HEK293 (cell line): ENCODE measurements around the gene MADD.

Experiments used
- AEBP2 ChIP-seq: fragments of 450-650 bp; formaldehyde crosslinking; IDR thresholded peaks from 2 replicates; pipeline ENCODE4 v1.5.1; 2016; ENCODE audit warnings: missing biosample characterization, missing genetic modification characterization, borderline replicate concordance
- HIC1 ChIP-seq: fragments of 450-650 bp; formaldehyde crosslinking; IDR thresholded peaks from 2 replicates; pipeline ENCODE4 v1.5.1; 2016; ENCODE audit warnings: missing biosample characterization, missing genetic modification characterization
- HOXA7 ChIP-seq: sonication (generic); formaldehyde crosslinking; IDR thresholded peaks from 2 replicates; pipeline ENCODE4 v1.8.1; 2022; ENCODE audit warnings: missing genetic modification reagents, borderline replicate concordance
- HOXC10 ChIP-seq: sonication (generic); formaldehyde crosslinking; IDR thresholded peaks from 2 replicates; pipeline ENCODE4 v1.8.1; 2023; ENCODE audit warnings: mild to moderate bottlenecking, missing genetic modification reagents
- MYNN ChIP-seq: fragments of 450-650 bp; formaldehyde crosslinking; IDR thresholded peaks from 2 replicates; pipeline ENCODE4 v1.5.1; 2016; ENCODE audit warnings: missing biosample characterization, missing genetic modification characterization, borderline replicate concordance
- PRDM1 ChIP-seq: fragments of 450-650 bp; formaldehyde crosslinking; IDR thresholded peaks from 2 replicates; pipeline ENCODE4; 2016; ENCODE audit warnings: missing biosample characterization, missing genetic modification characterization
- SCRT2 ChIP-seq: fragments of 450-650 bp; formaldehyde crosslinking; IDR thresholded peaks from 2 replicates; pipeline ENCODE4 v1.5.1; 2016; ENCODE audit warnings: missing biosample characterization, missing genetic modification characterization
- ZBTB26 ChIP-seq: fragments of 450-650 bp; formaldehyde crosslinking; optimal IDR thresholded peaks from 2 replicates; pipeline ENCODE3; 2016; ENCODE audit warnings: missing biosample characterization, mild to moderate bottlenecking, missing genetic modification characterization
- ZNF148 ChIP-seq: fragments of 450-650 bp; formaldehyde crosslinking; IDR thresholded peaks from 2 replicates; pipeline ENCODE4 v1.5.0; 2017; ENCODE audit warnings: missing biosample characterization, missing genetic modification characterization, borderline replicate concordance
- ZNF16 ChIP-seq: fragments of 450-650 bp; formaldehyde crosslinking; IDR thresholded peaks from 2 replicates; pipeline ENCODE4 v1.5.1; 2016; ENCODE audit warnings: low read depth, missing biosample characterization, missing genetic modification characterization
- ZNF19 ChIP-seq: fragments of 450-650 bp; formaldehyde crosslinking; IDR thresholded peaks from 2 replicates; pipeline ENCODE4; 2016; ENCODE audit warnings: missing biosample characterization, missing genetic modification characterization, low read depth
- ZNF221 ChIP-seq: fragments of 450-650 bp; formaldehyde crosslinking; IDR thresholded peaks from 2 replicates; pipeline ENCODE4 v1.5.1; 2017; ENCODE audit warnings: missing biosample characterization, missing genetic modification characterization, borderline replicate concordance
- ZNF280C ChIP-seq: fragments of 450-650 bp; formaldehyde crosslinking; IDR thresholded peaks from 2 replicates; pipeline ENCODE4 v1.5.1; 2016; ENCODE audit warnings: missing biosample characterization, missing genetic modification characterization
- ZNF292 ChIP-seq: fragments of 450-650 bp; formaldehyde crosslinking; IDR thresholded peaks from 2 replicates; pipeline ENCODE4 v1.5.1; 2016; ENCODE audit warnings: low read depth, missing biosample characterization, missing genetic modification characterization, borderline replicate concordance
- ZNF404 ChIP-seq: fragments of 450-650 bp; formaldehyde crosslinking; IDR thresholded peaks from 2 replicates; pipeline ENCODE4 v1.5.1; 2017; ENCODE audit warnings: missing biosample characterization, missing genetic modification characterization
- ZNF416 ChIP-seq: fragments of 450-650 bp; formaldehyde crosslinking; IDR thresholded peaks from 2 replicates; pipeline ENCODE4 v1.5.1; 2016; ENCODE audit warnings: missing biosample characterization, missing genetic modification characterization
- ZNF449 ChIP-seq: fragments of 450-650 bp; formaldehyde crosslinking; IDR thresholded peaks from 2 replicates; pipeline ENCODE4 v1.5.1; 2017; ENCODE audit warnings: missing biosample characterization, mild to moderate bottlenecking, missing genetic modification characterization, moderate library complexity
- ZNF544 ChIP-seq: fragments of 450-650 bp; formaldehyde crosslinking; IDR thresholded peaks from 2 replicates; pipeline ENCODE4 v1.5.0; 2017; ENCODE audit warnings: missing biosample characterization, missing genetic modification characterization
- ZNF548 ChIP-seq: fragments of 450-650 bp; formaldehyde crosslinking; IDR thresholded peaks from 2 replicates; pipeline ENCODE4 v1.5.1; 2016; ENCODE audit warnings: missing biosample characterization, missing genetic modification characterization
- ZNF621 ChIP-seq: fragments of 450-650 bp; formaldehyde crosslinking; IDR thresholded peaks from 2 replicates; pipeline ENCODE4 v1.5.1; 2017; ENCODE audit warnings: missing biosample characterization, missing genetic modification characterization
- ZNF704 ChIP-seq: fragments of 450-650 bp; formaldehyde crosslinking; IDR thresholded peaks from 2 replicates; pipeline ENCODE4 v1.5.1; 2016; ENCODE audit warnings: missing biosample characterization, missing genetic modification characterization
- ZNF747 ChIP-seq: fragments of 450-650 bp; formaldehyde crosslinking; IDR thresholded peaks from 2 replicates; pipeline ENCODE4 v1.5.1; 2016; ENCODE audit warnings: missing biosample characterization, missing genetic modification characterization
- ZNF785 ChIP-seq: fragments of 450-650 bp; formaldehyde crosslinking; IDR thresholded peaks from 2 replicates; pipeline ENCODE4 v1.5.1; 2016; ENCODE audit warnings: missing biosample characterization, missing genetic modification characterization
- ZNF837 ChIP-seq: fragments of 450-650 bp; formaldehyde crosslinking; IDR thresholded peaks from 2 replicates; pipeline ENCODE4 v1.5.1; 2016; ENCODE audit warnings: missing biosample characterization, missing genetic modification characterization
- ZSCAN5A ChIP-seq: fragments of 450-650 bp; formaldehyde crosslinking; IDR thresholded peaks from 2 replicates; pipeline ENCODE4 v1.5.1; 2016; ENCODE audit warnings: missing biosample characterization, missing genetic modification characterization

Gene MADD

GRCh38 chr11:47248664-47249377 lies 21.1 kb upstream of the MADD start, which contains the start of gene ACP2 (continued):
- TF ChIP-seq ZNF148 (tag by site-specific recombination) (peak; percentile 50; the same call in 1 of the 2 replicates), ZNF404 (tag by site-specific recombination) (no peak), ZNF548 (no peak), HIC1 (tag by site-specific recombination) (peak; percentile 84), HOXC10 (CRISPR knock-in tag) (no peak; the same call in 1 of the 2 replicates), HOXA7 (CRISPR knock-in tag) (no peak), ZNF19 (no peak), AEBP2 (tag by site-specific recombination) (no peak), ZNF221 (tag by site-specific recombination) (peak; percentile 60; the same call in 1 of the 2 replicates), ZNF621 (tag by site-specific recombination) (no peak), ZBTB26 (tag by site-specific recombination) (peak; percentile 56), ZNF292 (tag by site-specific recombination) (no peak), PRDM1 (tag by site-specific recombination) (no peak; the same call in none of the 2 replicates), ZSCAN5A (peak; percentile 25; the same call in 1 of the 2 replicates), ZNF416 (tag by site-specific recombination) (no peak), ZNF837 (tag by site-specific recombination) (no peak), ZNF704 (tag by site-specific recombination) (no peak), ZNF785 (tag by site-specific recombination) (no peak), ZNF280C (tag by site-specific recombination) (no peak), ZNF449 (tag by site-specific recombination) (no peak; the same call in 1 of the 2 replicates), ZNF544 (tag by site-specific recombination) (no peak), SCRT2 (peak; percentile 87), ZNF747 (no peak), MYNN (tag by site-specific recombination) (no peak), ZNF16 (tag by site-specific recombination) (no peak)
